GM18502 (cell line): Measurements from ENCODE around the gene ISYNA1.

Experiments used
- ATAC-seq: cut with Tn5 transposase; IDR thresholded peaks from one replicate; pipeline ENCODE4 v1.9.1; 2021; ENCODE audit warnings: mild to moderate bottlenecking; ENCODE audit not compliant: unreplicated experiment, poor library complexity

Gene ISYNA1

GRCh38 chr19:18433735-18434398, 4.1 kb downstream of the ISYNA1 start:
- ATAC-seq: no peak

GRCh38 chr19:18433015-18433691, 4.8 kb downstream of the ISYNA1 start:
- ATAC-seq: no peak

GRCh38 chr19:18432275-18433014, 5.5 kb downstream of the ISYNA1 start:
- no peak for ATAC-seq

- ATAC-seq: no peak
Observed at GRCh38 chr19:18431351-18432197, 6.4 kb downstream of the ISYNA1 start.

GRCh38 chr19:18430417-18431144, 7.4 kb downstream of the ISYNA1 start:
- no peak for ATAC-seq

GRCh38 chr19:18429717-18430416, 8.1 kb downstream of the ISYNA1 start:
- no peak for ATAC-seq

GRCh38 chr19:18428787-18429674, 8.9 kb downstream of the ISYNA1 start:
- peak; percentile 65 for ATAC-seq

GRCh38 chr19:18428173-18428786, 9.7 kb downstream of the ISYNA1 start:
- ATAC-seq: no peak

GRCh38 chr19:18427743-18428113, 10.2 kb downstream of the ISYNA1 start:
- no peak for ATAC-seq

- ATAC-seq: no peak
Observed at GRCh38 chr19:18427080-18427742, 10.7 kb downstream of the ISYNA1 start.

- no peak for ATAC-seq
Observed at GRCh38 chr19:18426416-18426767, 11.5 kb downstream of the ISYNA1 start.

GRCh38 chr19:18425515-18426415, 12.2 kb downstream of the ISYNA1 start:
- no peak for ATAC-seq

GRCh38 chr19:18424890-18425514, 12.9 kb downstream of the ISYNA1 start:
- ATAC-seq: no peak

- no peak for ATAC-seq
Observed at GRCh38 chr19:18424122-18424889, 13.6 kb downstream of the ISYNA1 start.

GRCh38 chr19:18423258-18424020, 14.5 kb downstream of the ISYNA1 start:
- ATAC-seq: no peak
